ENCODE measurements around the gene CD84.
"Not testable (repeated sequence)": the region's sequence is repeated elsewhere in the genome, so short reads cannot be mapped to it uniquely, and the experiment has no call there.

Gene CD84

DNA sequence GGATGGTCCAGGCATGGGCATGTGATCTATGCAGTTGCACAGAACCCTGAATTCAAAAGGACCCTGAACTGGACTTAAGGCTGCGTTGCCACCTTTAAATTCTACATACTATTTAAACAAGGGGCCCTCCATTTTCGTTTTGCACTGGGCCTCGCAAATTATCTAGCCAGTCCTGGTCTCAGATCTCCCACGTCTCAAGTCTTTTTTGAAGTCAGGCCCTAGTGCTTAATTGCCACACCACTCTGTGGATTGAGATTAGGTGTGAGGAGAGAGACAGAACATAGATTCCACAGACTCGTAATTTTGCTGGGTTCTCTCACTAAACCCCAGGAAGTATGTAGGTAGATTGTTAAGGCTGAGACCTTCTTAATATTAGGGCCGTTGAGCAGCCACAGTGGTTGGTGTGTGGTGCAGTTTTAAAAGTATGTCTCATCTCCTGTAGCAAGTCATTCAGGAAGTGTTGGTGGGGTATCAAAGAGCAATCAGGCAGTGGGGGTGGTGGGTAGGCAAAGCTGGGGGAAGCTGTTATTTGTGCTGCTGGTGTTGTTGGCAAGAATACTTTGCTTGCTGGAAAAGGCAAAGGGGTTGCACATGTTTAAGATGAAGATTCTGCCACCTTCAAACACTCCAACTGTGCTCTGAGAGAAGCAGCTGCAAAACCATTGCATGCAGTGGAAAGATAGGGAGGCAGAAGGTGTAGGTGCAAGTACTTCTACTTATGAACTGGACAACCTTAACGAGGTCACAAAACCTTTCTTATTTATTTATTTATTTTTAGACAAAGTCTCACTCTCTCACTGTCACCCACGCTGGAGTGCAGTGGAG is 11.2 kb downstream of the CD84 start:
- peak; percentile 48 for DNase-seq

- DNase-seq: no peak
These were observed 12.0 kb downstream of the CD84 start for GRCh38 chr1:160567341-160567740.

GRCh38 chr1:160565564-160565963 is 13.7 kb downstream of the CD84 start:
- DNase-seq: no peak

GRCh38 chr1:160563230-160563629 is 16.1 kb downstream of the CD84 start:
- not testable (repeated sequence) for DNase-seq

DNA sequence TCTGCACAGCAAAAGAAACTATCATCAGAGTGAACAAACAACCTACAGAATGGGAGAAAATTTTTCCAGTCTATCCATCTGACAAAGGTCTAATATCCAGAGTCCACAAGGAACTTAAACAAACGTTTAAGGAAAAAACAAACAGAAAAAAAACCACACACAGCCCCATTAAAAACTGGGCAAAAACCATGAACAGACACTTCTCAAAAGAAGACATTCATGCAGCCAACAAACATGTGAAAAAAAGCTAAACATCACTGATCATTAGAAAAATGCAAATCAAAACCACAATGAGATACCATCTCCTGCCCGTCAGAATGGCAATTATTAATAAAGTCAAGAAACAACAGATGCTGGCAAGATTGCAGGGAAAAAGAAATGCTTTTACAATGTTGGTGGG is 16.6 kb downstream of the CD84 start:
- DNase-seq: not testable (repeated sequence)

GRCh38 chr1:160560806-160561205 is 18.5 kb downstream of the CD84 start:
- DNase-seq: no peak

GRCh38 chr1:160560045-160560705 is 19.1 kb downstream of the CD84 start:
- no peak for DNase-seq

DNA sequence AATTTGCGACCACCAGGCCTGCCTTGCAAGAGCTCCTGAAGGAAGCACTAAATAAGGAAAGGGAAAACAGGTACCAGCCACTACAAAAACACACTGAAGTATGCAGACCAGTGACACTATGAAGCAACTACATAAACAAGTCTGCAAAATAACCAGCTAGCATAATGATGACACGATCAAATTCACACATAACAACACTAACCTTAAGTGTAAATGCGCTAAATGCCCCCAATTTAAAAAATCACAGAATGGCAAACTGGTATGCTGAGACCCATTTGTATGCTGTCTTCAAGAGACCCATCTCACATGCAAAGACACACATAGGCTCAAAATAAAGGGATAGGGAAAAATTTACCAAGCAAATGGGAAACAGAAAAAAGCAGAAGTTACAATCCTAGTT is 19.9 kb downstream of the CD84 start:
- DNase-seq: not testable (repeated sequence)

- no peak for DNase-seq
These were observed 20.5 kb downstream of the CD84 start for GRCh38 chr1:160558660-160559380.

GRCh38 chr1:160553778-160554177 is 25.5 kb downstream of the CD84 start:
- no peak for DNase-seq

GRCh38 chr1:160552425-160552824 is 26.9 kb downstream of the CD84 start:
- DNase-seq: no peak

DNA sequence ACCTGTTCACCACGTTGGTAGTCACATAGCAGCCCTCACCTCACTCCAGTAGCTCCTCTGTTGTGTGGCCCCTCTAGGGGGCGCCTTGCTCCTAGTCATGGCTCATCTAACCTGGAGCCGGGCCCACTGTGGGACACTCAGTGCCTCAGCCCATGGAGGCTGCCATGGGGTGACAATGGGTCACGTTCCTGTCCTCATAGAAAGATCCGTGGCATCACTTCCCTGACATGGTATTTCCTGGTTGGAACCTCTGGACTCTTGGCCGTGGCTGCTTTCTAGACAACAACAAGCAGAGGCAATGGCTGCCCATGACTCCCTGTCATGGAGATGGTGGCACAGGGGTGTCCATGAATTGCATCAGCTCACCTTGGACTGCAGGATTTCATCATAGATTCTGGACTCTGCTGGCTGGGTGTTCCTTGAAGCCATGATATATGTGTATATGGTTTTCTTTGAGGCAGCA is 28.7 kb downstream of the CD84 start:
- DNase-seq: no peak

DNA sequence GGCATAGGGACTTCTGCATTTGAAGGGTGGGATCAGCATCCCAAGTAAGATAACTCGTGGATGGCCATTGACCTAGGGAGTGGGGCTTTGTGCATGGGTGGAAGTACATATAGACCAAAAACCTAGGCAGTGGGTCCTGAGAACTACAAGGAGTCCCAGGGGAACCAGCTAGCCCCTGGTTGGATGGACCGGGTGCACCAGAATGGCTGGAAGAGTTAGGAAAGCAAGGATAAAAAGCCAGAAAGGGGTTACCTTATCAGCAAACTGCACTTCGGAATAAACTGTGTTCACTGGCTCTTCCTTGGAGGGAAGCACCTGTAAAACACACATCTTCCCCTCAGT is 29.7 kb downstream of the CD84 start:
- DNase-seq: no peak

DNA sequence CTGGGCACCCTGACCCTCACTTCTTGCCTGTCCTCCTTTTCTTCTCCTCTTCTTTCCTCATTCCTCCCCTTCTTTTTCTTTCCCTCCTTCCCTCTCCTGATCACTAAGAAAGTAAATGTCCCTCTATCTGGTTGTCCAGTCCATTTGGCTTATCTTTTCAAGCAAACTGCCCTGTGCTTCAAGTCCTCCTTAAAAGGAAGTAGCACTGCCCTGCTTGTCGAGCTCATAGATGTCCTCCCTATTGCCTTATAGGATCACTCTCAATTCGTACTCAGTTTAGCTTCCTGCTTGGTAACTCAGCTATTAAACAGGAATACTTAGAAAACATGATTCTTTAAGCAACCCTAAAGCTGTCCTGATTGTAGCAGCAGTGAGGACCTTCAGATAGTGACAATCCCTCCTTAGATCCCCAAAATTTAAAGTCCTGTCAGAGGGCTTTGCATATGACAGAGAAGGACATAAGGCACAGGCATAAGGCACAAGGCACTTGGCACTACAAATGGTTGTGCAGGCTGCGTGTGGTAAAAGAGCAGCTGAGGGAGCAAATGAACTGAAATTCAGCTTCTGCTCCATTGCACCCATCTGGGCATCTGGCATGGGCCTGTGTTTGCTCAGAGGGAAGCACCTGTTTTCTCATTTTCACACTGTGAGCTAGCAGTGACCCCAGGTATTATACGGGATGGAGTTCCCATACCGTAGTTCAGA is 30.2 kb downstream of the CD84 start:
- DNase-seq: no peak

DNA sequence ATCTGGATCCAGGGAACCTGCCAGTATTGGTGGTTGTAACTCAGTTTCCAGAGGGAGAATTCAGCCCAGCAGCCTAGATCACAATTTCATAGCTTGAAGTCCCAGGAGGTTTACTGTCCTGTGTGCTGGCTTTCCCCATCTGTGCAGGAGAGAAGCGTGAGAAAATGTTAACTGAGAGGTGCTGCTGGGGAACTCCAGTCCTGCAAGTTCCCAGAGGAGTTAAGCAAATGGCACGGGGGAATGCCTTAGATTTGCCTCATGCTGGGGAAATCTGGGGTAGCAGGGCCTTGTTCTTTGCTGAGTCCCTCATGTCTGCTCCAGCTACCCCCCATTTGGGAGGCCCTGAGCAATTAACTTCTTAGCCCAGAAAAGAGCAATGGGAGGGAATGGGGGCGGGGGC is 31.1 kb downstream of the CD84 start:
- DNase-seq: peak; percentile 32

DNA sequence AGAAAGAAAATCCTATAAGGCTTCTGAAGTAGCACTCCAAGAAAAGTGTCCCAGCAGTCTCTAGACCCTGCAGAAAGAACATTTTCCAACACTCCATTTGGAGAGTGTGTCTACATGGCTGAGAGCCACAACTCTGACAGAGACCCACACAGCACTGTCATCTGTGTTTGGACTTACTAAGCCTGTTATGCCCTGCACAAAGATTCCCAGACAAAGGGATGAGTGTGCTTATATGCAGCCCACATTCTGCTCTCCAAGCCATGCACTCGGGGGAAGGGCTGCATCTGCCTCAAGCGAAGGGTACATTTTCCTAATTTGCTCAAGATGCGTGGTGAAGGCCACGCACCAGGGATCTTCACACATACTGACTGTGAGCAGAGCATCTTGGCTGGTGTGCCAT is 31.9 kb downstream of the CD84 start:
- no peak for DNase-seq

GRCh38 chr1:160546942-160547341 is 32.4 kb downstream of the CD84 start:
- DNase-seq: peak; percentile 87

DNA sequence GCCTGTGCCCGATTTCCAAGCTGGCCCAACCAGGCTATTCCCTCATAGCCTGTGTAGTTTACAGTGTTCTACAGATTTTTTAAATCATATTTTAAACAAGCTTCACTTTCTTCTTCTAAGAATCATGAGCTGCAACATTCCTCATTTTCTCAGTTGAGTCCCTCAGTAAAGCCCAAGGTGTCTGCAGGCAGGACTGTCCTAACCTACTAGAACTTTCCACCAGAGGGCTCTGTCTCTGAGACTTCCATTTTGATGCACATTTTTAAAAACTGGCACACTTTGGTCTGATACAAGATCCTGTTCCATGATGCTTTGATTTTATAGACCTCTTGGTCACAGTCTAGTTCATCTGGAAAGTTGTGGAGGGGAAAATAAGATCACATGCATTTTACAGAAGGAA is 34.6 kb downstream of the CD84 start:
- peak; percentile 50 for DNase-seq

DNA sequence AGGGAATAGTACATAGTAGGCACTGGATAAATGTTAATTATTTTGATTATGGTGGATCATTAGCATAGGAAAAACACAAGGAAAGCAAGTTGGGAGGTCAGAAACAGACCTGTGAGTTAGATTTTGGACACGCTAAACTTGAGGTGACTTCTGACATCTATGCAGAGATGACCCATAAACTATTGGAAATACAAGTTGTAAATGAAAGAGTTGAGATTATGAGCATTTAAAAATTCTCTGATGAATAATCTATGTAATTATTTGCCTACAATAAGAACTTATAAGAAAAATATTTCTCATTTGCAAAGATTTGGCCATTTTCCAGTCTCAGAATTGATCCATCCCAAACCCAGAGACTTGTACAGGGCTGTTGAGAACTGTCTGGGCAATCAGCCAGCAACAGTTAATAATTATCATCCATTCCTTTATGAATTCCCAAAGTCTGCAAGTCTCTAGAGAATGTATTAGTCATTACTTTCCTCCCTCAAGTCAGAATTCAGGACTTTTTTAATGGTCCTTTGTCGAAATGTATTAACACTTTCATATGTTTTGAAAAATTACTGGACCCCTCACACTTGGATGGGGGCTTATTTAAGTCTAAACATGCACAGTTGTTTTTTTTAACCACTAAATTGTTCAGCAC is 36.9 kb downstream of the CD84 start:
- no peak for DNase-seq

- DNase-seq: no peak
These were observed 37.5 kb downstream of the CD84 start for GRCh38 chr1:160541622-160542302.

- DNase-seq: no peak
These were observed 38.5 kb downstream of the CD84 start for GRCh38 chr1:160540859-160541233.

Data from suppressor macrophage treated with lipopolysaccharide for 4 hours (primary cell).